Panc1 (cell line): ENCODE data around the gene YBX1.
"Not testable (repeated sequence)": the region's sequence is repeated elsewhere in the genome, so short reads cannot be mapped to it uniquely, and the experiment has no call there.

Experiments
- POLR2AphosphoS5 ChIP-seq: IDR thresholded peaks from 2 replicates; pipeline ENCODE4 v1.6.1; 2012; ENCODE audit warnings: mild to moderate bottlenecking, low read depth, low read length, moderate library complexity
- TCF7L2 ChIP-seq: IDR thresholded peaks from 2 replicates; pipeline ENCODE4 v1.6.1; 2011; ENCODE audit warnings: mild to moderate bottlenecking, low read depth, low read length, inconsistent platforms
- TF ChIP-seq, protein P1 (sequence below): fragments of 450-650 bp; IDR thresholded peaks from 2 replicates; pipeline ENCODE4 v1.5.1; 2017; ENCODE audit warnings: mild to moderate bottlenecking

DNA sequence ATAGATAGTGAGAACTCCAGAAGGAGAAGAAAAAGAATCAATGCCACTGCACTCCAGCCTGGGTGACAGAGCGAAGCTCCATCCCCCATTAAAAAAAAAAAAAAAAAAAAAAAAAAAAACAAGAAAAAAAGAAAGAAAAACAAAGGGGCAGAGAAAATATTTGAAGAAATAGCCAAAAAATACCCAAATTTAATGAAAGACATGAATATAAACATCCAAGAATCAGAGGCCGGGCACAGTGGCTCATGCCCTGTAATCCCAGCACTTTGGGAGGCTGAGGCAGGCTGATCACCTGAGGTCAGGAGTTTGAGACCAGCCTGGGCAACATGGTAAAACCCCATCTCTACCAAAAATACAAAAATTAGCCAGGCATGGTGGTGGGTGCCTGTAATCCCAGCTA is 40.2 kb downstream of the YBX1 start:
- TF ChIP-seq, protein P1, sequence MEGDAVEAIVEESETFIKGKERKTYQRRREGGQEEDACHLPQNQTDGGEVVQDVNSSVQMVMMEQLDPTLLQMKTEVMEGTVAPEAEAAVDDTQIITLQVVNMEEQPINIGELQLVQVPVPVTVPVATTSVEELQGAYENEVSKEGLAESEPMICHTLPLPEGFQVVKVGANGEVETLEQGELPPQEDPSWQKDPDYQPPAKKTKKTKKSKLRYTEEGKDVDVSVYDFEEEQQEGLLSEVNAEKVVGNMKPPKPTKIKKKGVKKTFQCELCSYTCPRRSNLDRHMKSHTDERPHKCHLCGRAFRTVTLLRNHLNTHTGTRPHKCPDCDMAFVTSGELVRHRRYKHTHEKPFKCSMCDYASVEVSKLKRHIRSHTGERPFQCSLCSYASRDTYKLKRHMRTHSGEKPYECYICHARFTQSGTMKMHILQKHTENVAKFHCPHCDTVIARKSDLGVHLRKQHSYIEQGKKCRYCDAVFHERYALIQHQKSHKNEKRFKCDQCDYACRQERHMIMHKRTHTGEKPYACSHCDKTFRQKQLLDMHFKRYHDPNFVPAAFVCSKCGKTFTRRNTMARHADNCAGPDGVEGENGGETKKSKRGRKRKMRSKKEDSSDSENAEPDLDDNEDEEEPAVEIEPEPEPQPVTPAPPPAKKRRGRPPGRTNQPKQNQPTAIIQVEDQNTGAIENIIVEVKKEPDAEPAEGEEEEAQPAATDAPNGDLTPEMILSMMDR: not testable (repeated sequence)
- TF ChIP-seq POLR2AphosphoS5, TCF7L2: not testable (repeated sequence)
